ENCODE measurements around the gene FRAS1. TPM values are rescaled to one million over a fixed set of nuclear protein-coding genes. Genes with fewer than 3 reads are reported as not detected.

FRAS1 gene
- total RNA-seq, 1 experiment from 2014 or later, result 0.23 TPM

DNA sequence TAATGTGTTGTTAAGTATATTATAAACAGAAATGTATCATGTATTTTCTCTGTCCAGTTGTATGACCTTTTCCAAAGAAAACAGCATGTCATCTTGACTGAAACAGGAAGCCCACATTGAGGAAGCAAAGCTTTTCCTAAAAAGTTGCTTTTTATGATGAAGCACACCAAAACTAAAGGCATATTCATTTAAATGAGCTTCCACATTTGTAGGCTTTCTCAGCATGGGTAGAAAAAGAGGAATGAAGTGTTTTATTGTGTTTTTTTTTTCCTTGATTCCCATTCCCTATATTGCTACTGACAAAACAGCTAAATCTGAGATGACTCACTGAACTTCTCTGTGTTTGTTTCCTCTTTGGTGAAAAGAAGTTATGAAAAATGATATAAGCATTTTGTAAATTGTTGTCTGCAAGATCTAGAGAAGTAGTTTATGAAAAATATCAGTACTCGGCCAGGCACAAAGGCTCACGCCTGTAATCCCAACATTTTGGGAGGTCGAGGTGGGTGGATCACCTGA lies 32.5 kb upstream of the FRAS1 start:
- no peak overlapping the region for H3K27ac ChIP-seq (ENCODE audit: low read length)
- DNase-seq (ENCODE audit: low read depth, low spot score) (no peak), ATAC-seq (no peak)
- H3K9me3 ChIP-seq (ENCODE audit: control insufficient read depth, insufficient read depth, low read depth, low read length), result no peaks in the 10 kb centered on the region
- CTCF ChIA-PET, result no interaction called here
- POLR2A ChIA-PET, result no interaction called here
- TF ChIP-seq POLR2AphosphoS5 (IDR thresholded peaks at IDR 0.05; ENCODE audit: low read depth, low read length) (no peak), TCF7L2 (IDR thresholded peaks at IDR 0.05; ENCODE audit: low read depth, low read length) (no peak), SIN3A (IDR thresholded peaks at IDR 0.05; ENCODE audit: borderline replicate concordance, insufficient read depth, low read depth, low read length) (no peak)
- TF ChIP-seq, protein P1, sequence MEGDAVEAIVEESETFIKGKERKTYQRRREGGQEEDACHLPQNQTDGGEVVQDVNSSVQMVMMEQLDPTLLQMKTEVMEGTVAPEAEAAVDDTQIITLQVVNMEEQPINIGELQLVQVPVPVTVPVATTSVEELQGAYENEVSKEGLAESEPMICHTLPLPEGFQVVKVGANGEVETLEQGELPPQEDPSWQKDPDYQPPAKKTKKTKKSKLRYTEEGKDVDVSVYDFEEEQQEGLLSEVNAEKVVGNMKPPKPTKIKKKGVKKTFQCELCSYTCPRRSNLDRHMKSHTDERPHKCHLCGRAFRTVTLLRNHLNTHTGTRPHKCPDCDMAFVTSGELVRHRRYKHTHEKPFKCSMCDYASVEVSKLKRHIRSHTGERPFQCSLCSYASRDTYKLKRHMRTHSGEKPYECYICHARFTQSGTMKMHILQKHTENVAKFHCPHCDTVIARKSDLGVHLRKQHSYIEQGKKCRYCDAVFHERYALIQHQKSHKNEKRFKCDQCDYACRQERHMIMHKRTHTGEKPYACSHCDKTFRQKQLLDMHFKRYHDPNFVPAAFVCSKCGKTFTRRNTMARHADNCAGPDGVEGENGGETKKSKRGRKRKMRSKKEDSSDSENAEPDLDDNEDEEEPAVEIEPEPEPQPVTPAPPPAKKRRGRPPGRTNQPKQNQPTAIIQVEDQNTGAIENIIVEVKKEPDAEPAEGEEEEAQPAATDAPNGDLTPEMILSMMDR (IDR thresholded peaks at IDR 0.05), result no peak
- TF ChIP-seq, protein P2, sequence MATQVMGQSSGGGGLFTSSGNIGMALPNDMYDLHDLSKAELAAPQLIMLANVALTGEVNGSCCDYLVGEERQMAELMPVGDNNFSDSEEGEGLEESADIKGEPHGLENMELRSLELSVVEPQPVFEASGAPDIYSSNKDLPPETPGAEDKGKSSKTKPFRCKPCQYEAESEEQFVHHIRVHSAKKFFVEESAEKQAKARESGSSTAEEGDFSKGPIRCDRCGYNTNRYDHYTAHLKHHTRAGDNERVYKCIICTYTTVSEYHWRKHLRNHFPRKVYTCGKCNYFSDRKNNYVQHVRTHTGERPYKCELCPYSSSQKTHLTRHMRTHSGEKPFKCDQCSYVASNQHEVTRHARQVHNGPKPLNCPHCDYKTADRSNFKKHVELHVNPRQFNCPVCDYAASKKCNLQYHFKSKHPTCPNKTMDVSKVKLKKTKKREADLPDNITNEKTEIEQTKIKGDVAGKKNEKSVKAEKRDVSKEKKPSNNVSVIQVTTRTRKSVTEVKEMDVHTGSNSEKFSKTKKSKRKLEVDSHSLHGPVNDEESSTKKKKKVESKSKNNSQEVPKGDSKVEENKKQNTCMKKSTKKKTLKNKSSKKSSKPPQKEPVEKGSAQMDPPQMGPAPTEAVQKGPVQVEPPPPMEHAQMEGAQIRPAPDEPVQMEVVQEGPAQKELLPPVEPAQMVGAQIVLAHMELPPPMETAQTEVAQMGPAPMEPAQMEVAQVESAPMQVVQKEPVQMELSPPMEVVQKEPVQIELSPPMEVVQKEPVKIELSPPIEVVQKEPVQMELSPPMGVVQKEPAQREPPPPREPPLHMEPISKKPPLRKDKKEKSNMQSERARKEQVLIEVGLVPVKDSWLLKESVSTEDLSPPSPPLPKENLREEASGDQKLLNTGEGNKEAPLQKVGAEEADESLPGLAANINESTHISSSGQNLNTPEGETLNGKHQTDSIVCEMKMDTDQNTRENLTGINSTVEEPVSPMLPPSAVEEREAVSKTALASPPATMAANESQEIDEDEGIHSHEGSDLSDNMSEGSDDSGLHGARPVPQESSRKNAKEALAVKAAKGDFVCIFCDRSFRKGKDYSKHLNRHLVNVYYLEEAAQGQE (IDR thresholded peaks at IDR 0.05; ENCODE audit: insufficient read depth in 1 of 2, low read depth in 2 of 2, low read length in 1 of 2), result no peak
- H3K36me3 ChIP-seq (ENCODE audit: control insufficient read depth, insufficient read depth, low read length), result no peaks in the 10 kb centered on the region
- no TSS peak for BruUV-seq (replicated peaks)
- intact Hi-C loops (cut with micrococcal nuclease; ENCODE audit: unreplicated experiment) (no loop called here), in situ Hi-C loops (cut with HindIII; ENCODE audit: low pct_unique_long_range_greater_than_20kb, low sequenced_read_pairs) (no loop called here)
- no peak overlapping the region for H3K4me3 ChIP-seq (ENCODE audit: low read depth in 2 of 2, low read length in 2 of 2)
- no peaks in the 10 kb centered on the region for H3K27me3 ChIP-seq (ENCODE audit: control insufficient read depth, insufficient read depth, low read length)
- H3K4me1 ChIP-seq (ENCODE audit: control insufficient read depth, insufficient read depth, low read length), result no peaks in the 10 kb centered on the region

DNA sequence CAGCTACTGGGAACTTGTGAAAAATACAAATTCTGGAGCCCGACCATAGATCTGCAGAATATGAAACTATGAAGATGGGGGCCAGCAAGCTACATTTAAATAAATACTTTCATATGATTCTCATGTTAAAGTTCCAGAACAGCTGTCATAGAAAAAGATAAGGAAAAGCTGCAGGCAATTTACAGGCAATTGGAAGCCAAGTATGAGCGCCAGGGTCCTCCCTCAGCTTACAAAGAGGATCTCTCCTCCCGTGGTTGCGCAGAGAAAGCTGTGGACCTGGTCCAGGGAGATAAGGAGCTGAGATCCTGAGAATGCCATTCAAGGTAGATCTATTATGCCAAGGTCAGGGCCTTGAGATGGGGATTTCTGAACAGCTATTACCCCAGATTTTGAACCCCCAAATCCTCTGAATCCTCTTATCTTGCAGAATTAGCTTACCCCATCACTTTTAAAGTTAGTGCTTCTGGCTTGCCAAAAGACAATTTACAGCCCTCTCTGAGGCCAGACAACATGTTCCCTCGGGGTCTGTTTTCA lies 25.6 kb upstream of the FRAS1 start:
- no peak for ATAC-seq
- H3K27ac ChIP-seq (ENCODE audit: low read length), result no peak overlapping the region
- no peaks in the 10 kb centered on the region for H3K4me1 ChIP-seq (ENCODE audit: control insufficient read depth, insufficient read depth, low read length)
- intact Hi-C loops (cut with micrococcal nuclease; ENCODE audit: unreplicated experiment), result no loop called here
- no peaks in the 10 kb centered on the region for H3K27me3 ChIP-seq (ENCODE audit: control insufficient read depth, insufficient read depth, low read length)
- TF ChIP-seq, protein P1 (IDR thresholded peaks at IDR 0.05), result no peak
- TF ChIP-seq POLR2AphosphoS5 (IDR thresholded peaks at IDR 0.05; ENCODE audit: low read depth, low read length), result no peak
- ChIA-PET CTCF (no interaction called here), POLR2A (no interaction called here)
- no peak overlapping the region for H3K4me3 ChIP-seq (ENCODE audit: low read depth in 2 of 2, low read length in 2 of 2)
- BruUV-seq (replicated peaks), result no TSS peak
- DNase-seq (ENCODE audit: low read depth, low spot score), result no peak
- no peaks in the 10 kb centered on the region for H3K36me3 ChIP-seq (ENCODE audit: control insufficient read depth, insufficient read depth, low read length)
- in situ Hi-C loops (cut with HindIII; ENCODE audit: low pct_unique_long_range_greater_than_20kb, low sequenced_read_pairs), result no loop called here
- H3K9me3 ChIP-seq (ENCODE audit: control insufficient read depth, insufficient read depth, low read depth, low read length), result no peaks in the 10 kb centered on the region

All from Panc1 (cell line).